HCT116 (cell line): Measurements from ENCODE around the gene SDCCAG8. TPM values are rescaled to one million over a fixed set of nuclear protein-coding genes. Genes with fewer than 3 reads are reported as not detected.

Source experiments
- ATAC-seq: fragments of 200-7000 bp; cut with Tn5 transposase; 2 replicates; pipeline ENCODE4 v1.9.1; 2020; ENCODE audit warnings: mild to moderate bottlenecking, moderate library complexity
- BruUV-seq: library from RNA; stranded (reverse); fragments of 400-500 nt; replicated peaks from 2 replicates; lab custom pipeline; 2021; lab: Mats Ljungman, UMichigan
- CTCF ChIA-PET: fragments of 300-600 bp; sonication (Branson Sonifier 250); formaldehyde crosslinking; loops from one replicate; lab custom pipeline; 2021; ENCODE audit warnings: antibody characterized with exemption; lab: Charles Lee
- POLR2A ChIA-PET: fragments of 300-600, 350-600 bp; sonication (Branson Sonifier 250); formaldehyde crosslinking; loops from one replicate; lab custom pipeline; 2021; ENCODE audit warnings: antibody characterized with exemption; lab: Charles Lee
- RAD21 ChIA-PET, 2 experiments: fragments of 300-600 bp; sonication (Branson Sonifier 250); formaldehyde crosslinking; loops; one replicate each; lab custom pipeline; 2023; ENCODE audit warnings: low total read pairs in 2 of 2; ENCODE audit not compliant: uncharacterized antibody in 2 of 2, unreplicated experiment in 2 of 2, low non-redundant PET in 1 of 2; lab: Charles Lee
- DNase-seq: peaks from one replicate; pipeline ENCODE4 v3.0.0-alpha.2; 2010; ENCODE audit warnings: low read depth, low spot score
- H2AFZ ChIP-seq: fragments of 200-600 bp; shearing (Covaris generic), sonication (generic); 2 replicates; pipeline ENCODE4 v1.6.1; 2017; ENCODE audit warnings: low read depth, mixed run types, mixed read lengths, antibody characterized with exemption, low read length; ENCODE audit not compliant: poor library complexity, severe bottlenecking
- H3K27ac ChIP-seq: 2 replicates; pipeline ENCODE4 v1.5.1; 2012; ENCODE audit warnings: low read depth, low read length
- H3K27me3 ChIP-seq: fragments of 200-600 bp; sonication (generic); 2 replicates; pipeline ENCODE4 v1.6.1; 2016; ENCODE audit warnings: mixed run types, low read length, mixed read lengths; ENCODE audit not compliant: insufficient read depth
- H3K36me3 ChIP-seq, 2 experiments: fragments of 200-500 bp in 1 of 2; fragments of 200-600 bp in 1 of 2; sonication (Bioruptor generic) in 1 of 2; sonication (generic) in 1 of 2; 2 replicates each; pipeline versions ENCODE4 v1.5.1 to v1.6.1; 2014 to 2016; ENCODE audit warnings: low read length in 2 of 2, inconsistent platforms in 1 of 2, mixed read lengths in 1 of 2, mixed run types in 1 of 2; ENCODE audit not compliant: insufficient read depth in 2 of 2, control insufficient read depth in 1 of 2
- H3K4me1 ChIP-seq, 2 experiments: fragments of 200-600 bp in 1 of 2; sonication (generic) in 1 of 2; 2 replicates each; pipeline versions ENCODE4 v1.5.1 to v1.6.1; 2012 to 2017; ENCODE audit warnings: low read length in 2 of 2, inconsistent platforms in 1 of 2, mild to moderate bottlenecking in 1 of 2, mixed read lengths in 1 of 2, mixed run types in 1 of 2, moderate library complexity in 1 of 2; ENCODE audit not compliant: insufficient read depth in 2 of 2, control insufficient read depth in 1 of 2
- H3K4me2 ChIP-seq: fragments of 200-600 bp; sonication (generic); 2 replicates; pipeline ENCODE4 v1.6.1; 2017; ENCODE audit warnings: mixed run types, low read length, mixed read lengths
- H3K4me3 ChIP-seq, 2 experiments: fragments of 200-600 bp in 1 of 2; sonication (generic) in 1 of 2; replicated peaks in 1 of 2; 2 replicates each; pipeline ENCODE4 v1.5.1; 2011 to 2016; ENCODE audit warnings: low read length in 2 of 2, control low read depth in 1 of 2, low read depth in 1 of 2, mild to moderate bottlenecking in 1 of 2, mixed read lengths in 1 of 2, mixed run types in 1 of 2
- H3K79me2 ChIP-seq: fragments of 200-600 bp; sonication (generic); 2 replicates; pipeline ENCODE4 v1.6.1; 2017; ENCODE audit warnings: mild to moderate bottlenecking, mixed run types, low read length, moderate library complexity, mixed read lengths; ENCODE audit not compliant: insufficient read depth
- H3K9ac ChIP-seq: fragments of 200-600 bp; sonication (generic); 2 replicates; pipeline ENCODE4 v1.6.1; 2016; ENCODE audit warnings: low read length, mixed read lengths
- H3K9me2 ChIP-seq: fragments of 200-600 bp; sonication (generic), shearing (Covaris generic); 2 replicates; pipeline ENCODE4 v1.6.1; 2017; ENCODE audit warnings: mixed run types, mild to moderate bottlenecking, moderate library complexity; ENCODE audit not compliant: insufficient read depth
- H3K9me3 ChIP-seq, 2 experiments: fragments of 200-500 bp in 1 of 2; fragments of 200-600 bp in 1 of 2; sonication (Bioruptor generic) in 1 of 2; sonication (generic) in 1 of 2; 2 replicates each; pipeline ENCODE4 v1.6.1; 2014 to 2017; ENCODE audit warnings: low read length in 2 of 2, mixed read lengths in 2 of 2, inconsistent platforms in 1 of 2, low read depth in 1 of 2, mild to moderate bottlenecking in 1 of 2, mixed run types in 1 of 2, moderate library complexity in 1 of 2; ENCODE audit not compliant: control insufficient read depth in 1 of 2, insufficient read depth in 1 of 2
- H4K20me1 ChIP-seq: fragments of 200-600 bp; sonication (generic), shearing (Covaris generic); 2 replicates; pipeline ENCODE4 v1.6.1; 2017; ENCODE audit warnings: mixed run types, mild to moderate bottlenecking, moderate library complexity; ENCODE audit not compliant: insufficient read depth
- CEBPB ChIP-seq: IDR thresholded peaks from 2 replicates; pipeline ENCODE4 v1.6.1; 2012; ENCODE audit warnings: low read depth
- CTCF ChIP-seq, 3 experiments: fragments of 200-600 bp in 1 of 3; sonication (generic) in 1 of 3; IDR thresholded peaks in 2 of 3; conservative IDR thresholded peaks in 1 of 3; 2 replicates each; pipeline ENCODE4 v1.5.1; 2012 to 2017; ENCODE audit warnings: low read depth in 2 of 3, low read length in 2 of 3, antibody characterized with exemption in 1 of 3, borderline replicate concordance in 1 of 3, control low read depth in 1 of 3, mild to moderate bottlenecking in 1 of 3, mixed read lengths in 1 of 3, mixed run types in 1 of 3, moderate library complexity in 1 of 3; ENCODE audit not compliant: insufficient read depth in 1 of 3
- ELF1 ChIP-seq: IDR thresholded peaks from 2 replicates; pipeline ENCODE4 v1.6.1; 2012; ENCODE audit warnings: low read depth, borderline replicate concordance
- FOSL1 ChIP-seq: IDR thresholded peaks from 2 replicates; pipeline ENCODE4 v1.6.1; 2012; ENCODE audit warnings: low read depth
- POLR2A ChIP-seq: IDR thresholded peaks from 2 replicates; pipeline ENCODE4 v1.7.0; 2011; ENCODE audit warnings: borderline replicate concordance; ENCODE audit not compliant: insufficient read depth, insufficient read length; ENCODE audit errors: extremely low read depth
- POLR2AphosphoS5 ChIP-seq: IDR thresholded peaks from 2 replicates; pipeline ENCODE4 v1.6.1; 2011; ENCODE audit warnings: mild to moderate bottlenecking, low read depth, low read length, moderate library complexity
- REST ChIP-seq: IDR thresholded peaks from 2 replicates; pipeline ENCODE4 v1.6.1; 2012; ENCODE audit warnings: low read depth
- SP1 ChIP-seq: IDR thresholded peaks from 2 replicates; pipeline ENCODE4 v1.6.1; 2012; ENCODE audit warnings: low read depth
- ZFX ChIP-seq: fragments of 450-650 bp; IDR thresholded peaks from 2 replicates; pipeline ENCODE4 v1.6.1; 2017
- ZNF274 ChIP-seq: fragments of 200-500 bp; sonication (Bioruptor generic); IDR thresholded peaks from 2 replicates; pipeline ENCODE4 v1.6.1; 2014; ENCODE audit warnings: mild to moderate bottlenecking, low read depth, low read length, inconsistent platforms
- intact Hi-C: fragments of 100-400 bp; cut with micrococcal nuclease; formaldehyde crosslinking; loops from 2 replicates; pipeline ENCODE4 v1.10.0; 2022
- total RNA-seq: library from RNA; stranded (reverse); gene quantifications from one replicate; pipeline ENCODE4 v1.2.1, GENCODE V29; 2021; ENCODE audit not compliant: unreplicated experiment

The SDCCAG8 gene
- total RNA-seq, 1 experiment from 2014 or later, result 38.2 TPM

GRCh38 chr1:243457363-243457982 is 201.6 kb downstream of the SDCCAG8 start (continued):
- TF ChIP-seq POLR2AphosphoS5 (no peak), CTCF (IDR thresholded peaks at IDR 0.05 in 2 of 3, conservative IDR thresholded peaks at IDR 0.05 in 1 of 3; ENCODE audit: borderline replicate concordance in 1 of 3, insufficient read depth in 1 of 3, low read depth in 2 of 3, low read length in 2 of 3) (no peak), ELF1 (no peak)

GRCh38 chr1:243459059-243459458 is 203.2 kb downstream of the SDCCAG8 start:
- Histone ChIP-seq H3K79me2 (no peaks in the 10 kb centered on the region), H3K36me3 (no peaks in the 10 kb centered on the region), H2AFZ (no peak overlapping the region), H3K27ac (no peak overlapping the region), H3K4me3 (no peak overlapping the region), H3K9me3 (no peaks in the 10 kb centered on the region), H3K9me2 (no peaks in the 10 kb centered on the region), H4K20me1 (no peaks in the 10 kb centered on the region), H3K4me2 (no peak overlapping the region), H3K9ac (no peak overlapping the region), H3K4me1 (no peaks in the 10 kb centered on the region), H3K27me3 (no peaks in the 10 kb centered on the region)
- no TSS peak for BruUV-seq
- ChIA-PET POLR2A (no interaction called here), RAD21 (no interaction called here), CTCF (no interaction called here)
- TF ChIP-seq SP1 (no peak), POLR2A (no peak)
- intact Hi-C loops, result no loop called here
- no peak for DNase-seq
- no peak for ATAC-seq

DNA sequence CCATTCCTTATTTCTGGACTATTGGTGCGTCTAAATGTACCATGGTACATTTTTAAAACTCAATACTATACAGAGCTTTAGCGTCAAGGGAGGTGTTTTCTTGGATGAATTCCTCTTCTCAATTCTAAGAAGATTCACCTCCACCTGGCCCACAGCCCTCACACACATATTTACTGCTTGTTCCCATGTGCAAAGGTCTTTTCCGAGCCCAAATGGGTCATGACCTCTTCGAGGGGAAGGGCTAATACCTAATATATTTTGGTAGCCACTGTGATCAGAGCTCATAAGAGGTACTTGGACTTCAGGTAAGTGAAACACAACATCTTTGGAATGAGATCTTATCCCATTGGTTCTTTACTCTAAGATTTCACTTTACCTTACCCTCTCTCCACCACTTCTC is 205.9 kb downstream of the SDCCAG8 start:
- ATAC-seq, result no peak
- H3K9me3 ChIP-seq, result no peaks in the 10 kb centered on the region
- TF ChIP-seq REST (no peak), ZFX (no peak), CTCF (IDR thresholded peaks at IDR 0.05 in 2 of 3, conservative IDR thresholded peaks at IDR 0.05 in 1 of 3; ENCODE audit: borderline replicate concordance in 1 of 3, insufficient read depth in 1 of 3, low read depth in 2 of 3, low read length in 2 of 3) (no peak), ELF1 (no peak), FOSL1 (no peak), CEBPB (no peak), ZNF274 (no peak)

More for the DNA sequence above, 205.9 kb downstream of the SDCCAG8 start:
- no peak overlapping the region for H3K9ac ChIP-seq
- no TSS peak for BruUV-seq
- H3K9me2 ChIP-seq, result no peaks in the 10 kb centered on the region
- RAD21 ChIA-PET, result no interaction called here
- no peaks in the 10 kb centered on the region for H3K79me2 ChIP-seq
- H3K36me3 ChIP-seq, result no peaks in the 10 kb centered on the region
- no peak overlapping the region for H3K4me3 ChIP-seq
- no peak overlapping the region for H3K27ac ChIP-seq
- no peak overlapping the region for H2AFZ ChIP-seq
- H3K4me1 ChIP-seq, result no peaks in the 10 kb centered on the region
- POLR2A ChIA-PET, result no interaction called here
- no peak overlapping the region for H3K4me2 ChIP-seq
- DNase-seq, result no peak
- H4K20me1 ChIP-seq, result no peaks in the 10 kb centered on the region
- intact Hi-C loops, result no loop called here
- CTCF ChIA-PET, result no interaction called here
- no peaks in the 10 kb centered on the region for H3K27me3 ChIP-seq
